GM18498 (cell line): ENCODE measurements around the gene HOXA7.

Experiments used
- ATAC-seq: cut with Tn5 transposase; IDR thresholded peaks from one replicate; pipeline ENCODE4 v1.9.1; 2021; ENCODE audit warnings: mild to moderate bottlenecking, moderate library complexity; ENCODE audit not compliant: unreplicated experiment

The HOXA7 gene

GRCh38 chr7:27138472-27138871 is 18.0 kb downstream of the HOXA7 start:
- ATAC-seq = no peak

GRCh38 chr7:27137640-27138315 is 18.7 kb downstream of the HOXA7 start:
- ATAC-seq = no peak

- no peak for ATAC-seq
Observed at GRCh38 chr7:27134392-27134791, 22.1 kb downstream of the HOXA7 start.

- no peak for ATAC-seq
Observed at GRCh38 chr7:27133409-27134231, 22.9 kb downstream of the HOXA7 start.

DNA sequence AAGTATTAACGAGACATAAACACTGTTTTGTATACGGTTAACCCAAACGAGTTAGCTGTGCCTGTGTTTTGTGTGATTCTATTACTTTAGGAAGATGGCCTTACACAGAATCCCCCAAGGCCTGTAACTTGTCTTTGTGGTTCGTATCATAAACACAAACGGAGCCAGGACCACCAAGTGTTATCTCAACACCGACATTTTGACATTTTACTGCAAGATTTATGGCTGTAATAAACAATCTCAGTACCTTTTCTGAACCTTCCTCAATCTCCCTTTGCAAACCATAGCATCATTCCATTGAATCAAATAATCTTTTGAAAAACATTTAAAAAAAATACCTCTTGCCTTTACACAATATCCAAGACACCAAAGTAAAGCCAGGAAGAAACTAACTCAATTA is 23.5 kb downstream of the HOXA7 start:
- no peak for ATAC-seq

- ATAC-seq = no peak
Observed at GRCh38 chr7:27132214-27132613, 24.3 kb downstream of the HOXA7 start.

DNA sequence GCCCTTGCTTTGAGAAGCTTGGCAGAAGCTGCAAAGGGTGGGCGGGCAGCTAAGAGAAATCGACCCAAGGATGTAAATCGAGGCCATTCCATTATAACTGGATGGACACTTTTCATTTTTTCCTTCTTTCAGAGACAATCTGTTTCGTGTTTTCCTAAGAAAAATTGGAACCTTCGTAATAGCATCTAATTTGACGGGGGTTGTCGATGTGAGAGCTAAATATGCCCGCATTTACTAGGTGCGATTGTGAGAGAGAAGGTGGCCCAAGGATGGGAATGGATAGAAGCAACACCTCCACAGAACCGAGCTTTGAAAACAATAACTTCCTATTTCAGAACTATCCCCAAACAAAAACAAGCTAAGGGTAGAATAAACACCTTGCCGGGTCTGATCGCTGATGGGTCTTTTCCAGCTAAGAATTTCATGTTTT is 25.1 kb downstream of the HOXA7 start:
- no peak for ATAC-seq

- ATAC-seq = peak; percentile 85
Observed at GRCh38 chr7:27130540-27131389, 25.7 kb downstream of the HOXA7 start, which contains the start of gene HOXA4. TSS of gene HOXA4 (minus strand) at chr7:27130757. CDS start at chr7:27130733, 24 bp downstream.

GRCh38 chr7:27129729-27130539 is 26.5 kb downstream of the HOXA7 start:
- ATAC-seq = peak; percentile 23

- ATAC-seq = no peak
Observed at GRCh38 chr7:27128776-27129728, 27.4 kb downstream of the HOXA7 start.

GRCh38 chr7:27128034-27128433 is 28.4 kb downstream of the HOXA7 start:
- ATAC-seq = no peak

DNA sequence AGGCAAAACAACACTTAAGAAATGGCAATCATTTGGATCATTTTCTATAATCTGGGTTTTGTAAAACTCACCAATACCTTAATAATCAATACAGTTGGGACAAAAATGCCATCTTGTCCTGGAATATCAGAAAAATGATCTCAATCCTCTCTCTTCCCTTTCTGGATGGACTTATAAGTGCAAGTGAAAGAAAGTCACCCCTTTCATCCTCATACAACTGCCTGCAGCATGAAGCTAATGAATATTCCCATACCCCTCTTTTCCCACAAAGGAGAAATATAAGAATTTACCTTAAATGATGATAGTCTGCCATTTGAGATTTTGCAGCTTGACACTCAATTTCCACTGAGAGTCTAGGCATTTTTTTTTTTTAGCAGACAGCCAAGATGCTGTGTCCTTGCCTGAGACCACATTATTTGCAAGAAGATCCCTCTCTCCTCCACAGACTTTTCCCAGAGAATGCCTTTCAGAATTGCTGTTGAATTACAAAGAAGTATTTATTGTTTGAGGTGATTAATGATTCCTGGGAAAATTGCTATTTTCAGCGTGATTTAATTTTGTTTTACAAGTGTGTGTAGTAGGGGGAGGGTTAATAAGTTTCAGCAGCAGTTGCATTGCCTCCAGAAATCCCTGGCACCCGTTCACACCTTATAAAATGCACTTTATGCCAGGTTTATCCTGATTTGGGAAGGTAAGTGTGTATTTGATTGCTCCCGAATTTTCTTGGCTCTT is 29.7 kb downstream of the HOXA7 start:
- no peak for ATAC-seq

DNA sequence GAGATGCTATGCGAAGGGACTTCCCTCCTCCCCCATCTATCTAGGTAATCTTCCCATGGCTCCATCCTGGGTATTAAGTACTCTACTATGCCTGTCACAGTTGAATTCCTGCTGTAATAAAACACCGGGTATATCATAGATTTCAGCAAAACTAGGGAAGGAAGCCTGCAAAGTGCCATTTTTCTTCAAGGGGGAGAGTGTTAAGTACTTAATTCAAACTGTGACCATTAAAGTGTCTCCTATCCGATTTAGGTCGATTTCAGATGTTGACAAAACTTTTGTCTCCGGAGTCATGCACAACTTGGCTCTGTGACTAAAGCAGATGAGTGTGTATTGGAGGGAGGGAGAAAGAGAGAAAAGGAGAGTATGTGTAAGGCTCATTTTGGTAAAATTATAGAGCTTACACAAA is 30.5 kb downstream of the HOXA7 start:
- ATAC-seq = no peak

DNA sequence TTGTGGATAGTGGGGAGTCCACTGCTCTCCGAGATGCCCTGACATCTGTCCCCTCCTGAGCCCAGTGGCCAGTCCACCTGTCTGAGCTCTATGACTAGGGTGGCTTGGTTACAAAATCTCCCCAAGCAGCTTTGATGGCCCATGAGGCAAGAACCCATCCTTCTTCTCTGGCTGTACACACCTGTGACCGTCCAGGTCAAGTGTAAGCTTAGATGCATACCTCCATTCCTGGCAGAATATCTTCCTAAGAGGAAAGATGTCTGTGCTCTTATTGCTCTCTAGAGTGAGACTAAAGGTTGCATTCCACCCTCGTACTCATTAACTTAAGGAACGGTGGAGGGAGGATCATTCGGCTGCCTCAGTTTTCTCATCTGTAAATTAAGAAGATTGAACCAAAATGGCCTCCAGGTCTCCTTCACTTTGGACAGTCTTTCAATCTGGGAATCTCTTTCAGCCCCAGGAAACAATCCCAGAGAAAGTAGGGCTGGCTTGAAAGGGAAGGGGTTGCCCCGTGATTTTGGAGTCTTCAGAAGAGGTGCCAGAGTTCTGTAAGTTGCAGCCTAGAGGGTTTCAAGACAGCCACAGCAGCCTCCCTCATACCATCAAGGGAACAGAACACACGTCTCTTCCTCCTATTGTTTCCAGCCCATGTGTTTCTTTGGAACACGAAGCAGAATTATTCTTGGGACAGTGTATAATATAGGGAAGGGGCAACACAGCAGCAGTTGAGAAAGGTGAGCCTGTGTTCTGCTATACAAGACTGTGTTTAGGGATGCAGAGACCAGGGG is 31.4 kb downstream of the HOXA7 start:
- ATAC-seq = no peak

DNA sequence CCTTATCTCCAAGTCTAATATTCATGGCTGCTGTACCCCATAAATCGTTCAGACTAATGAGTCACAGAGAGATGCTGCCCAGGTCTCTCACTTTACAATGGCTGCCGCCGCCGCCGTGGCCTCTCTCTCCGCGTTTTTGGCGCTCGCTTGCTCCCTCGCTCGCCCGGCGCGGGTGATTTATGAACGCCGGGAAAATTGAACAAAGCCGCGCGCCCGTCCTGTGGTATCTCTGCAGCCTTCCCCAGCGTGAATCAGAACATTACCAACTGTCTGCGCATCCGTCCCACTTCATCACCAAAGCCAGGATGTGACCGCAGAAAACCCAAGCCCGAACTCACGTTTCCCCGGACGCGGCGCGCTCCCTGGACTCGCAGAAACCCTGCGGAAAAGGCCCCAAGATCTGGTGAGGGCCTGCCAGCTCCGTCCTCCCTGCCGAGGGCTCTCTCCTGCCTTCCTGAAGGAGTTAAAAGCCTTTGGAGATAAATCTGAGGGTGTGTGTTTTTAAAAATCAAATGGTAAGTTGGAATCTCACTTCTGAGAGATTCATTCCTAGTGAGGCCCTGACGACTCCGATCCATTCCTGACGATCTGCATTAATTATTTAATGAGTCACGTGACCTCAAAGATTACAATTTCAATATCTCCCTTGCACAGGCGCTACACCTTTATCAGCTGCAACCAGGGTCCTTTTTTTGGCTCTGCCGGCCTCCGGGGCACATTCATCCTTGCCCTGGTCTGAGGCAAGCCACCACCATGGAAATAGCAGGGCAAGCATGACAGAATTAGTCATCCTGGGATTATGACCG is 32.2 kb downstream of the HOXA7 start:
- ATAC-seq = no peak

GRCh38 chr7:27123477-27124053 is 32.9 kb downstream of the HOXA7 start:
- no peak for ATAC-seq

GRCh38 chr7:27123007-27123476 is 33.4 kb downstream of the HOXA7 start:
- ATAC-seq = no peak
